ENCODE data around the gene GGNBP2. TPM values are rescaled to one million over a fixed set of nuclear protein-coding genes. Genes with fewer than 3 reads are reported as not detected.
A peak's percentile ranks its signal among the peaks of the same experiment; 100 is the strongest.

Gene GGNBP2
- total RNA-seq, 1 donor: 61.9 TPM

DNA sequence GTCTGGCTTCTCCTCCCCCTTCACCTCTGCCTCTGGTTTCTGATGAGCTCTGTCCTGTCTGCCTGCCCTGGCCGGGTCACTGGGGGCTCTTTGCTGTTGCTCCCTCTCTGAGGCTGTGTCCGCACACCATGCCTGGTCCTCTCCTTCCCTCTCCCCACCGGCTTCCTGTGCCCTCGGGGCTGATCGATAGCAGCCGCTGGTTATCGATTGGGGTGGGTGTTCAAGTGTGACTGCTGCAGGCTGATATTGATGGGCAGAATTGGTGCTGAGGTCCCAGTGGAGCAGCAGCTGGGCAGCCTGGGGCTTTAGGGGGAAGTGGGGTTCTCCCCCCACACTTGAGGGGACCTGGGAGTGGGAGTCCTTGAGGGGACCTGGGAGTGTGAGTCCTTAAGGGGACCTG lies 73.1 kb downstream of the GGNBP2 start:
- Histone ChIP-seq H3K9me3 (ENCODE audit: low read depth, low read length) (no peaks in the 10 kb centered on the region), H4K20me1 (ENCODE audit: insufficient read depth, low read length) (no peaks in the 10 kb centered on the region), H3K4me1 (ENCODE audit: insufficient read depth, low read length) (no peaks in the 10 kb centered on the region), H2AFZ (ENCODE audit: low read length) (no peak overlapping the region), H3K79me2 (ENCODE audit: insufficient read depth, low read length) (no peaks in the 10 kb centered on the region), H3K36me3 (ENCODE audit: insufficient read depth, low read length) (no peaks in the 10 kb centered on the region), H3K27me3 (ENCODE audit: insufficient read depth, low read length) (peaks cover 4% of the 10 kb centered on the region), H3K27ac (ENCODE audit: low read depth, low read length) (no peak overlapping the region), H3K4me2 (ENCODE audit: insufficient read depth, low read length) (no peak overlapping the region), H3K4me3 (ENCODE audit: insufficient read depth, low read length) (no peak overlapping the region)
- DNase-seq (ENCODE audit: insufficient read length, low spot score, missing footprints): no peak
- TF ChIP-seq, protein P1, sequence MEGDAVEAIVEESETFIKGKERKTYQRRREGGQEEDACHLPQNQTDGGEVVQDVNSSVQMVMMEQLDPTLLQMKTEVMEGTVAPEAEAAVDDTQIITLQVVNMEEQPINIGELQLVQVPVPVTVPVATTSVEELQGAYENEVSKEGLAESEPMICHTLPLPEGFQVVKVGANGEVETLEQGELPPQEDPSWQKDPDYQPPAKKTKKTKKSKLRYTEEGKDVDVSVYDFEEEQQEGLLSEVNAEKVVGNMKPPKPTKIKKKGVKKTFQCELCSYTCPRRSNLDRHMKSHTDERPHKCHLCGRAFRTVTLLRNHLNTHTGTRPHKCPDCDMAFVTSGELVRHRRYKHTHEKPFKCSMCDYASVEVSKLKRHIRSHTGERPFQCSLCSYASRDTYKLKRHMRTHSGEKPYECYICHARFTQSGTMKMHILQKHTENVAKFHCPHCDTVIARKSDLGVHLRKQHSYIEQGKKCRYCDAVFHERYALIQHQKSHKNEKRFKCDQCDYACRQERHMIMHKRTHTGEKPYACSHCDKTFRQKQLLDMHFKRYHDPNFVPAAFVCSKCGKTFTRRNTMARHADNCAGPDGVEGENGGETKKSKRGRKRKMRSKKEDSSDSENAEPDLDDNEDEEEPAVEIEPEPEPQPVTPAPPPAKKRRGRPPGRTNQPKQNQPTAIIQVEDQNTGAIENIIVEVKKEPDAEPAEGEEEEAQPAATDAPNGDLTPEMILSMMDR (IDR thresholded peaks at IDR 0.05; ENCODE audit: extremely low read depth, low read depth, low read length): no peak

DNA sequence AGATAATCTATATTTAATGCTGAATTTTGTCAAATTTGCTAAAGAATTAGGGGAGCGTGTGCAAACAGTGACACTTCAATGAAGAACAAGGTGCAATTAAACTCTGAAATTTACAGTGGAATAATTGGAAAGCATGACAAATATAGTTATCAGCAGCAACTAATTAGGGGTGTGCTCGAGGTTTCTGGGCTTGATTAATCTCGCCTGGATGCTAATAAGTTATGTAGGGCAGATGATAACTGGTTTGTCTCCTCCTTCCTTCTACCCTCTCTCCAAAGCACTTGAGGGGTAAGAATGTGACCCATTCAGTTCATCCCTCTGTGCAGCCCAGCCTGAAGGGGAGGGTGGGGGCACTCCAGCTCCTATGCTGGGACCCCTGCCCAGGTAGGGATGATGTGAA lies 78.6 kb downstream of the GGNBP2 start:
- H2AFZ ChIP-seq (ENCODE audit: low read length): no peak overlapping the region
- H3K79me2 ChIP-seq (ENCODE audit: insufficient read depth, low read length): no peaks in the 10 kb centered on the region
- no peaks in the 10 kb centered on the region for H4K20me1 ChIP-seq (ENCODE audit: insufficient read depth, low read length)
- H3K4me3 ChIP-seq (ENCODE audit: insufficient read depth, low read length): no peak overlapping the region
- no peak overlapping the region for H3K4me2 ChIP-seq (ENCODE audit: insufficient read depth, low read length)
- H3K27me3 ChIP-seq (ENCODE audit: insufficient read depth, low read length): no peaks in the 10 kb centered on the region
- H3K36me3 ChIP-seq (ENCODE audit: insufficient read depth, low read length): no peaks in the 10 kb centered on the region
- no peak overlapping the region for H3K27ac ChIP-seq (ENCODE audit: low read depth, low read length)
- DNase-seq (ENCODE audit: insufficient read length, low spot score, missing footprints): no peak
- no peaks in the 10 kb centered on the region for H3K4me1 ChIP-seq (ENCODE audit: insufficient read depth, low read length)
- TF ChIP-seq, protein P1 (IDR thresholded peaks at IDR 0.05; ENCODE audit: extremely low read depth, low read depth, low read length): no peak
- H3K9me3 ChIP-seq (ENCODE audit: low read depth, low read length): no peaks in the 10 kb centered on the region

DNA sequence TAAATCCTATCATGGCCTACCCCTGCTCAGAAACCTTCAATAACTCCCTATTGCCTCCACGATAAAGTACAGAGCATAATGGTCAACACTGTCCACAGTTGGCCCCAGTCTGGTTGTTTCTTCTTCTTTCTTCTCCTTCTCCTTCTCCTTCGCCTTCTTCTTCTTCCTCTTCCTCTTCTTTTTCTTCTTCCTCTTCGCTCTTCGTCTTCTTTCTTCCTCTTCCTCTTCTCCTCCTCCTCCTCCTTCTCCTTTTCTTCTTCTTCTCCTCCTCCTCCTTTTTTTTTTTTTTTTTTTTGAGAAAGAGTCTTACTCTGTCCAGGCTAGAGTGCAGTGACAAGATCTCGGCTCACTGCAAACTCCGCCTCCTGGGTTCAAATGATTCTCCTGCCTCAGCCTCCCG lies 80.5 kb downstream of the GGNBP2 start:
- Histone ChIP-seq H3K4me2 (ENCODE audit: insufficient read depth, low read length) (no peak overlapping the region), H3K9me3 (ENCODE audit: low read depth, low read length) (no peaks in the 10 kb centered on the region), H3K4me3 (ENCODE audit: insufficient read depth, low read length) (no peak overlapping the region), H3K27me3 (ENCODE audit: insufficient read depth, low read length) (no peaks in the 10 kb centered on the region), H3K27ac (ENCODE audit: low read depth, low read length) (no peak overlapping the region), H4K20me1 (ENCODE audit: insufficient read depth, low read length) (no peaks in the 10 kb centered on the region), H3K4me1 (ENCODE audit: insufficient read depth, low read length) (no peaks in the 10 kb centered on the region), H2AFZ (ENCODE audit: low read length) (no peak overlapping the region), H3K36me3 (ENCODE audit: insufficient read depth, low read length) (no peaks in the 10 kb centered on the region), H3K79me2 (ENCODE audit: insufficient read depth, low read length) (no peaks in the 10 kb centered on the region)
- no peak for DNase-seq (ENCODE audit: insufficient read length, low spot score, missing footprints)
- TF ChIP-seq, protein P1 (IDR thresholded peaks at IDR 0.05; ENCODE audit: extremely low read depth, low read depth, low read length): no peak

DNA sequence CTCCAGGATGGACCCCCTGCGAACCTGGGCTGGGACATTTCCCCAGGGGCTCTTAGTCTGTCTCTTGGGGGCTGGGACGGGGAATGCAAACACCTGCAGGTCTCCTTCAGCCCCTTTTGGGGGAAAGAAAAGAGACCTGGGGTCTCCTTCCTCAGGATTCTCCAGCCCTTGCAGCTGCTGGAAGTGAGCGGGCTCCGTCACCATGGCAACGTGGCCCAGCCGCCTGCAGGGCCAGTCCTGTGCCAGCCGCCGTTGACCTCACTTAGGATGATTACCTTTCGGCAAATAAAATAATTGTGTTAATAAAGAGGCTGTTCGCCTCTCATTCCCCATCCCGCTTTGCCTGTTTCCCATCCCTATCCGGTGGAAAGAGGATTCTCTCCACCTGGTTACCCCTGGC lies 82.4 kb downstream of the GGNBP2 start:
- no peaks in the 10 kb centered on the region for H3K9me3 ChIP-seq (ENCODE audit: low read depth, low read length)
- no peak overlapping the region for H3K4me3 ChIP-seq (ENCODE audit: insufficient read depth, low read length)
- peaks cover 1% of the 10 kb centered on the region for H3K27me3 ChIP-seq (ENCODE audit: insufficient read depth, low read length)
- TF ChIP-seq, protein P1 (IDR thresholded peaks at IDR 0.05; ENCODE audit: extremely low read depth, low read depth, low read length): no peak
- no peak overlapping the region for H3K27ac ChIP-seq (ENCODE audit: low read depth, low read length)
- DNase-seq (ENCODE audit: insufficient read length, low spot score, missing footprints): peak; percentile 52
- H3K4me2 ChIP-seq (ENCODE audit: insufficient read depth, low read length): no peak overlapping the region
- H4K20me1 ChIP-seq (ENCODE audit: insufficient read depth, low read length): no peaks in the 10 kb centered on the region
- no peaks in the 10 kb centered on the region for H3K36me3 ChIP-seq (ENCODE audit: insufficient read depth, low read length)
- no peaks in the 10 kb centered on the region for H3K79me2 ChIP-seq (ENCODE audit: insufficient read depth, low read length)
- no peak overlapping the region for H2AFZ ChIP-seq (ENCODE audit: low read length)
- no peaks in the 10 kb centered on the region for H3K4me1 ChIP-seq (ENCODE audit: insufficient read depth, low read length)
